Measurements from ENCODE around the gene ETS1.

The ETS1 gene

DNA sequence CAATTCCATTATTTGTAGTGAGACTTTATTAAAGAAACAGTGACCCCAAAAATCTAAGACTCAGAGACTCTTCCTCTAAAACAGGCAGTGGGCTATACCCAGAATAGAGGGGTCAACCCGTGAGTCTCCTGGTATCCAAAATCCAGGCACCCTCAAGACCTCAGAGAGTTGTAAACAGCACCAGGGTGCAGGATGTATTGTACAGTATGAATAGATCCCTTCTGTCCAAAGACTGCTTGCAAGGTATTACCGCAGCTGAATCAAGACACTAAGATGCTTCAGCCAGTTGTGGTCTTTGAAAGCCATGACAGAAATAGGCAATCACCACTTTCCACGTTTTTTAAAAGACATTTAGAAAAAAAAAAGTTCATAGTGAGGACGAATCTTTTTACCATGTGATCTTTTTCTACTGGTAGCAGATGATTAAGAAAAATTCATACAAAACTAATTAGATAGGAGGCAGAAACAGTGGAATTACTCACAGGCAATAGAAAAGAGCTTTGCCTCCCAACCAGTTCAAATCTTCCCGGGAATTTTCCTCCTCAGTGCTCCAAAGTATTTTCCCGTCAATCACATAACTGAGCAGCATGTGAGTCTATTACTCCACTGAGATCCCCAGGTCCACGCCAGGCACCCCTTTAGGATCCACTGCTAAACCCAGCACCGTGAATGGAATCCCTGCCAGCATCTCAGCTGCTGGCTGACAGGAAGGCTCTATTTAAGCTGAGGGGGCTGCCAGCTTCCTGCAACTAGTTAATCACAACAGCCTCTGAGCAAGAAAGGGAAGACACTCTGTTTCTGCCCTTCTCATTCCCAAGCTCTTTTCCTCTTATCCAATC lies 113.1 kb downstream of the ETS1 start:
- TF ChIP-seq, protein P1, sequence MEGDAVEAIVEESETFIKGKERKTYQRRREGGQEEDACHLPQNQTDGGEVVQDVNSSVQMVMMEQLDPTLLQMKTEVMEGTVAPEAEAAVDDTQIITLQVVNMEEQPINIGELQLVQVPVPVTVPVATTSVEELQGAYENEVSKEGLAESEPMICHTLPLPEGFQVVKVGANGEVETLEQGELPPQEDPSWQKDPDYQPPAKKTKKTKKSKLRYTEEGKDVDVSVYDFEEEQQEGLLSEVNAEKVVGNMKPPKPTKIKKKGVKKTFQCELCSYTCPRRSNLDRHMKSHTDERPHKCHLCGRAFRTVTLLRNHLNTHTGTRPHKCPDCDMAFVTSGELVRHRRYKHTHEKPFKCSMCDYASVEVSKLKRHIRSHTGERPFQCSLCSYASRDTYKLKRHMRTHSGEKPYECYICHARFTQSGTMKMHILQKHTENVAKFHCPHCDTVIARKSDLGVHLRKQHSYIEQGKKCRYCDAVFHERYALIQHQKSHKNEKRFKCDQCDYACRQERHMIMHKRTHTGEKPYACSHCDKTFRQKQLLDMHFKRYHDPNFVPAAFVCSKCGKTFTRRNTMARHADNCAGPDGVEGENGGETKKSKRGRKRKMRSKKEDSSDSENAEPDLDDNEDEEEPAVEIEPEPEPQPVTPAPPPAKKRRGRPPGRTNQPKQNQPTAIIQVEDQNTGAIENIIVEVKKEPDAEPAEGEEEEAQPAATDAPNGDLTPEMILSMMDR (IDR thresholded peaks at IDR 0.05; ENCODE audit: extremely low read depth, missing control alignments), result no peak
- DNase-seq (ENCODE audit: low spot score), result no peak

DNA sequence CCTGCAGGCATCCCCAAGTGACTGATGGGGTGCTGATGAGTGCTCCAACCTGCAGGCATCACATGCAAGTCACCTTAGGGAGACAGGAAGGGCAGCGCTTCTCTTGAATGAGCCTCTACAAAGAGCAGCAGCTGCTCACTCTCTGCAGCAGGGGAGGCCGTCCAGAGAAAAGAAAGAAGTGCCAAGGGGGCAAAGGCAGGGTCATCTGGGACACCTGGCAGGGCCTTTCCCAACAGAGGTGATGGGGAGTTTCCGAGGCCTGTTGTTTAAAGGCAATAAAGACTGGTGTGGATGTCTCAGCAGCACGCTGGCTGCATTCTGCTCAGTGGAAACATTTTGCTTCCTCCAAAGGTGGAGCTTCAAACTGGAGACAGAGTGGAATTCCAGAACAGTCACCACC lies 113.7 kb downstream of the ETS1 start:
- TF ChIP-seq, protein P1 (IDR thresholded peaks at IDR 0.05; ENCODE audit: extremely low read depth, missing control alignments), result no peak
- no peak for DNase-seq (ENCODE audit: low spot score)

DNA sequence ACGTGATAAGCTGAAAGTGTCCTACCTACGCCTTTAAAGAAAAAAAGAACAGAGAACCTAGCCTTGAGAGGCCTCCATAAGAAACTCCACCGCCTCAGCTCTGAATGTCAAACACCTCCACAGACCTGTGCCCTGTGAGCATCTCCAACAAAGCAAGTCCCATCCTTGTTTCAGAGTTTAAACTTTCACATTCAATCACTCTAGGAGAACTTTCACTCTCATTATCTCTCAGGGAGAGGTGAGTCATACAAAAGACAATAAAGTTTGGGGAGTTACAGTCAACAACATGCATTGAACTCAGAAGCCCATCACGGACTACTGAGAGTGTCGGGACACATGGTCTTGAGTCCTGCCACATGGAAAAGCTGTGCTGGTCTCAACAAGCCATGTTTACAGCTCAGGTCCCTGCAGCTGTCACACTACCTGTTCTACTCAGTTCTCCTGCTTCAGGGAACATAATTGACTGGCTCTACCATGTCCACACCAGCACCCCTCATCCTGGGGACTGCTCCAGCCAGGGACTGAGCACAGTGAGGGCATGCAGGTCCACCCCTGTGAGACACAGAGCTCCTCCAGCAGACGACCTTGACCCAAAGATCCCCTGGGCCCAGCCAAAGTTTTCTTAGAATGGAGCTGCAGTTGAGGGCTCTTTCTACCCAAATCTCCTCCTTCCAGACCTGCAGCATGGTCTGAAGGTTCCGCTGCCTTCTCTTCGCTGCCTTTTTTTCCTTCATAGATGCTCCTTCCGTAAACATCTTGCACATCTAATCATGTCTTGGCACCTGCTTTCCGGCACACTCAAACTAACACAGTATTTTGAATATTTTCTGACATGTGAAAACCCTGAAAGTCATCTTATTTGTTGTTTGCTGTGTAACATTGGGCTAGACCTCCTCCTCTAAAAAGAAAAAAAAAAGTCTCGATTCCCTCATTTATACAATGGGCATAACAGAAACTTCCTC lies 114.9 kb downstream of the ETS1 start:
- TF ChIP-seq, protein P1 (IDR thresholded peaks at IDR 0.05; ENCODE audit: extremely low read depth, missing control alignments), result no peak
- DNase-seq (ENCODE audit: low spot score), result peak; percentile 56

DNA sequence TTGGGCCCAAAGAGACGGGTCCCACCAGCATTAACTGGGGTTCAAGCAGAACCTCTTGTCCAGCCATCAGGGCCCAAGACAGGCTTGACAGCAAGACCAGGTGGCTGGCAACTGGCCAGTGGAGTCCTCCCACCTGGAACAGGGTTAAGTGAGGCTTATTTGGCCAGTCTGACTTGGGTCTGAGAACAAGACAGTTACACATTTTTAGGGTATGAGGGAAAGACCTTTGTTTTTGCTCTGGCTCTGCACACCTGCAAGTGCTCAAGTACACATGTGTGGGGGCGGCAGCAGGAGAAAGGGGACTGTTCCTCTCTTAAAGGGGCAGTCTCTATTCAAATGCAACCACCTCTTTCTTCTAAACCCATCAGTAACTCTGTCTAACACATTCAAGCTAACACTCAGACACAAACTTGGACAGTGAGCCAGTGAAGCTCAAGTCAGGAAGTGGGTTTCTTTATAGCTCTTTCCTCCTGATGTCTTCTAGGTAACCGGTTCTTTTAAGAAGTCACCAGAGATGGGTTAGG lies 116.2 kb downstream of the ETS1 start:
- DNase-seq (ENCODE audit: low spot score), result peak; percentile 73
- TF ChIP-seq, protein P1 (IDR thresholded peaks at IDR 0.05; ENCODE audit: extremely low read depth, missing control alignments), result no peak

DNA sequence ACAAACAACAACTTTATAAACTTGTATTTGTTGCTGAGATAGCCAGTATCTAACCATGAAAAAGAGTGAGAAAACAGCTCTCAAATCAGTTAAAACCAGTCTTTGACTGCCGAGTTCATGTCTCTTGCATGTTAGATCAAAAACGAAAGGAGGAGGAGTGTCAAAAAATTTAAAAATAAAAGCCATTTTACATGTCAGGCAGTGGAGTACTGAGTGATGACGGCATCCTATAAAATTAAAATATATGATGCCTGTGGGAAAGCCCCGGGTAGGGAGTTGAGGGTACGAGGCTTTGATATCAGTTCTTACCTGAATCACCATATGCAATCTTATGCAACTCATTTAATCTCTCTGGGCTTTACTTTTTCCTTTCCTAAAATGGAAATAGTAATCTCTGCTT lies 117.3 kb downstream of the ETS1 start:
- TF ChIP-seq, protein P1 (IDR thresholded peaks at IDR 0.05; ENCODE audit: extremely low read depth, missing control alignments), result no peak
- DNase-seq (ENCODE audit: low spot score), result peak; percentile 43

DNA sequence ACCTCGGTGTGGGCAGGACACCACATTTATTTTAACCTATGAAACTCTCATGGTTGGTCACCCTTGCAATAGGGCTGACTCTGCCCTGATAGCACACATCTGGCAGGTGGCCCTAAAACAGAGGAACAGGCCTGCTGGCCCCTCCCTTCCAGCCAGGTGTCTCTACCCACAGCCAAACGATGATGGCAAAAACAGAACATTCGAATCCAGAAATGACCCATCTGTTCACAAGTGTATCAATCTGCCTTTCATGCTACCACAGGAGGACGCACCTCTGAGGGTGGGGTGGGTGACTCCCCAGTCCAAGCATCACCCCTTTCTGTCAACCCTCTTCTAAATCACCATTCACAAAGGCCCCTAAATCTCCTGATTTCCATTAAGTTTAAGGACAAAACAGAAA lies 118.1 kb downstream of the ETS1 start:
- DNase-seq (ENCODE audit: low spot score), result peak; percentile 56
- TF ChIP-seq, protein P1 (IDR thresholded peaks at IDR 0.05; ENCODE audit: extremely low read depth, missing control alignments), result no peak

Data from GM20000 (cell line).